Fibroblast of skin of left quadriceps (primary cell): Measurements from ENCODE around the gene SMOC1.

Source experiments
- DNase-seq, 2 experiments: peaks; one replicate each; pipeline ENCODE4 v3.0.0-alpha.2; 2013; ENCODE audit warnings: low read depth in 2 of 2

SMOC1 gene

DNA sequence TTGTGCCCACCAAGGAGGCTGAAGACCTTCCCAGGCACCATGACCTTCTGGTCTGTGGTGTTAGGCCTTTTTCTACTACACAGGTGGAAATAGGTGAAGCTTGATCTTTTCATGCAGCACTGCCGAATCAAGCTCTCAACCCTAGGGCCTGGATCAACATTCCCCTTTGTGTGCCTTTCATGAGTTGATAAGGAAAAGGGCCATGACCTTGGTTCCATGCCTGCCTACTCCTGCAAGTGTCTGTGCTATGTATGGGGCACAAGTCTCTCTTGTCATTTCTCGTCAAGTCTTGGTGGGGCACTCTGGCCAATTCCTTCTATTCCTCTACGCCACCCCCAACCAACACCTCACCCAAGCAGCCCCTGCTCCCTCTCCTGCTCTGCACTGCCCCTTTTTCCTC lies 155.0 kb downstream of the SMOC1 start:
- DNase-seq: no peak

DNA sequence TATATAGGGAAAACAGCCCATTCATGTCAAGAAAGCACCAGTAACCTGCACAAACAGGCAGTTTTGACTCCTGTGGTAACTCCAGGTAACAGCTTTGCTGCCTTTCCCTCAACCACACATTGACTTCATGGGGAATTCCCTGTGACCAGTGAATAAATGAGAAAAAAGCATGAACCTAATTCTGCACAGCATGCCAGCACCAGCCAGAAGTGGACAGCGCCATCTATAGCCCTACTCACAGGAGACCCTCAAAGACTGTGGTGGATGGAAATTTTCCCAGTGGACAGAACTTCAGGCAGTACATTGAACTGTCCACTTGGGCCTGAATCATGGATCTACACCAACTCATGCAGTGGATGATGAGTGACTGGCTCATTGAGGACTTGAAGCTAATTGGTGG lies 157.4 kb downstream of the SMOC1 start:
- no peak for DNase-seq

DNA sequence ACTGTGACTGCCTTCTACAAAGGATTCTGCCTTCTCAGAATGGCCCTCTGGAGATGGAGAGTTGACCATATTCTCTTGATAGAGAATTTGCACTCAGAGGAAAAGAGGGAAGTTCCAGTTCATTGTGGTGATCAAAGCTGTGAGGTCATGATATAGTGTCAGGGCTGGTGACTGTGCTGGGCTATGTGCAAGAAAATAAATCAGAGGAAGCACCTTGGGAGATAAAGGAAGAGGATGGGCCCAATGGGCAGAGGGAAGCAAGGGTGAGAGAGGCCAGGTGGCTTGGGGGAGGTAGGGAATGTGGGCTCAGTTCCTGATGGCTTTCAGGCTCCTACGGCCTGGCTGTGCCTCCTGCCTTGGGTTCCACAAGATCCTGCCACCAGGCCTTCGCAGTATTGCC lies 163.8 kb downstream of the SMOC1 start:
- no peak for DNase-seq

DNA sequence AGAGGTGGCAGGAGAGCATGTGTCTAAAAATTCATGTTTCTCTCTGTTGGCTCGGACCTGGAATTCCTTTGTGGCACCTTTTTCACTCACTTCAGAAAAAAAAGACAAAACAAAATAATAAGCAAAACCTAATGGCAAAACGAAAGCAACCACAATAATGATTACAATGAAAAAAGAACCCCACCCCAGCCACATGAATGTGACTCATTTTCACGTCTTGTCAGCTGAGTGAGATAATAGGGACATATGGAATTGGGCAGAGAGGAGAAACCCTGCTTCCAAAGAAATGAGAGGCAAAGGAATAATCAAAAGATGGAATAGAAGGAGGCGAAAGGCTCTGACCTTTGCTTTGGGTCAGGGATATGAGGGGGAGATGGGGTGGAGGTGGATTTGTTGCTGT lies 166.1 kb downstream of the SMOC1 start:
- no peak for DNase-seq

DNA sequence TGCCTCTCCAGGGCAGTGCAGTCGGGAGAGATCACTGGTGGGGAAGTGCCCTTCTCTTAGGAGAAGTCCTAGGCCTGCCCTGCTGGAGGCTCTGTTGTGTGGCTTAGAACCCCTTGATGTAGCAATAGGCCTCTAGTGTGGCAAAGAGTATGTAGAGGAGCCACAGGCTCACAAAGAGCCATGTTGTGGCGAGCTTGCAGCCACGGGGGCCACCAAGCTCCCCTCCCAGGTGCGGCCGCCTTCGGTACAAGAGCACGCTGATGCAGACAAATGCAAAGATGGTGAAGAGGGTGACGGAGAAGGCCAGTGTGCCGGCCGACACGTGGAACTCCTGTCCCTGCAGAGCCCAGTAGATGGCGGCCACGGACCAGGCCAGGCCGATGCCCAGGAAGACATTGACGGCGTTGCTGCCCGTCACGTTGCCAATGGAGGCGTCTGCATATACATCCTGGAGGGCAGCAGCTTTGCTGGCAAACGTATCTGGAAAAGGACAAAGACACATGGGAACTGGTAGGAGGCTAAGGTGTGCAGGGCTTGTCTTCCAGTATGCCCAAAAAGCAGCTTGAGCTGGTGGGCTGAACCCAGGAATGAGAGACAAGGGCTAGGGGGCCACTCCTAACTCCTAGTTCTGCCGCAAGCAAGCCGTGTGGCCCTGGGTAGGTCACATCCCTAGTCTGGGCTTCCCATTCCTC lies 166.8 kb downstream of the SMOC1 start:
- DNase-seq: peak in 1 of 2 experiments; percentile 4

DNA sequence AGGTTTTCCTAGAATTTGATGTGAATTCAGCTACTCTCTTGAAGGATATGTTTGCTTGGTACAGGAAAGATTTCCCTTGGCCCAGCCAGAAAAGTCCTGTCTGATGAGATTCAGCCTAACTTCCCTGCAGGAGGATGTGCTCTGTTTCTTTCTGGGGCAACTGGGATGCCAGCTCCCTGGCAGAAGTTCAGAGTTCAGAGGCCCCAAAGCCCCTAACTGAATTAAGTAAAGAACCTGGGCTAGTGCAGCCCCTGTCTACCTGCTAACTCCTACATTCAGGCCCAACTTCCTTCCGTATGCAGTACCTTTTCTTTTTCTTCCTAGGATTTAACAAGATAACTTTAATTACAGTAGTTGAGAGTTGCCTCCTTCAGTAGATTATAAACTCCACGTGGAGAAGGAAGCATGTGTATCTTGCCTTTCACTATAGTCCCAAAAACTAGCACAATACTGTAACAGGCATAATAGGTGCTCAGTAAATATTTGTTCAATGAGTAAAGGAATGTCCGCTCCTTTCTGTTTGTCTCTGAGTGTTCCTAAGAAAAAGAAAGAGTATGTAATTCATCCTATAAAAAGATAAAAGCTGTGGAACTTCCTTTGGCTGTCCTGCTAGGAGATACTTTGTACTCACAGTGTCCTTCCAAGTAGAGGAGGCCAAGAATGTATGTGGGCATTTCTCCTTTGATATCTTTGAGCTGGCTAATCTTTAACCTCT lies 168.5 kb downstream of the SMOC1 start:
- no peak for DNase-seq

DNA sequence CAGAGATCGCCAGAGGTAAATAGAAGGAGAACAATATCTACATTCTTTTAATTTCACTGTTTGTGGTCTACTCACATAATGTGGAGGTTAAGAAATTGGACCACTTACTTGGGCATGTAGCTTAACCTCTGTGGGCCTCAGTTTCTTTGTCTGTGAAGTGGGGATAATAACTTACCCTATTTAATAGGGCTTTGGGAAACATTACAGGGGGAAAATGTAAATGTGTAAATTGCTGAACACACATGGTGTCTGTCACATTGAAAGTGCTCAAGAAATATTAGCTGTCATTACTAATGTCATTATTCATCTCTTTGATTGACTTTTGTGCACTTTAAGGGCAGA lies 169.1 kb downstream of the SMOC1 start:
- DNase-seq: no peak

DNA sequence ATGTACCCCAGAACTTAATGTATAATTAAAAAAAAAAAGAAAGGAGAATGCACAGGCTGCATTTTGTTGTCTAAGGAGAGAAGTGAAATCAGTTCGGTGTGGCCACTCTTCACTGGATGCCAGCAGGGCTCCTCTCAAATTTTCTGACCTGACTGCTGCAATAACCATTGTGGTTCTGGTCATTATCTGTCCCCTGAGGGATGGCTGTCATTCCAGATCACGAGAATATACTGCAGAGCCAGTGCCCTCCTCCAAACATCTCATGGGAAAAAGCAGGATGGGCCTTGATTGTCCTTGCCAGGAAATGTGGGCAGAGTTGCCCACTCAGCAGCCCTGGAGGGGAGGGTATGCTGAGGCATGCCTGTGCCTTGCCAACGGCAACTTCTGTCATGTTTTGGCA lies 170.4 kb downstream of the SMOC1 start:
- DNase-seq: no peak

DNA sequence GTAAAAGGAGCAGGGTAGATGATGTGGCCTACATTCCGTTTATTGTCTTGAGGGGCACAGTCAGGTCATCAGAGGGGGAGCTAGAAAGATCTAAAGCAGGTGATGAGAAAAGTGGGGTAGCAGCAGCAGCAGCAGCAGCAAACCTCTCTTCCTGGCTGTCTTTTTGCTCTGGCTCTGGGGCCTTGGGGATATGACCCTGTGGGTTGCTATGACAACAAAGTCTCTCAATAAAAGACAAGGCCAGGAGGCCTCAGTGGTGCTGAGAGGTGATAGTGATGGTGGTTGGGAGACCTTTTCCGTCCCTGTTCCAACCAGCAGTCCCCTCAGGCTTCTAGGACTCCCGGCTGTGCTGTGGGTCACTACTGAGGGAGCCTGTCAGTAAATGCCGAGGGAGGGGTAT lies 170.9 kb downstream of the SMOC1 start:
- DNase-seq: no peak

DNA sequence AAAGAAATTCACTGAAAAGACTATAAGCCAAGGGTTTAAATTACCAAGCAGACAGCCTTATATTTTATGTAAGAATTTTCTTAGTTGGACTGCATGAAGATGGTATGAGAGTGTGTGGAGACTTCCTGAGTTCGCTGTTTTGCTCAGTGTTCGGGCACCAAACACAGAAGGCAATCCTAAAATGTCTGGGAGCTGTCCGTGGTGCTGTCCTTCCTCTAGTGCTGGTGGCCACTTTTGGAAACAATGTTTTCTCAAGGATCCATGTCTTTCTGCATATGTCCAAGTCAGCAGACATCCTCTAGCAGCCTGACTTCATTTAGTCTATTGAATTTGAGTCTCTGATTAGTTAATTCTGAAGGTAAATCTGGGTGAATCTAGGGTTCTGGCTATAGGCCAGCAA lies 173.8 kb downstream of the SMOC1 start:
- no peak for DNase-seq

DNA sequence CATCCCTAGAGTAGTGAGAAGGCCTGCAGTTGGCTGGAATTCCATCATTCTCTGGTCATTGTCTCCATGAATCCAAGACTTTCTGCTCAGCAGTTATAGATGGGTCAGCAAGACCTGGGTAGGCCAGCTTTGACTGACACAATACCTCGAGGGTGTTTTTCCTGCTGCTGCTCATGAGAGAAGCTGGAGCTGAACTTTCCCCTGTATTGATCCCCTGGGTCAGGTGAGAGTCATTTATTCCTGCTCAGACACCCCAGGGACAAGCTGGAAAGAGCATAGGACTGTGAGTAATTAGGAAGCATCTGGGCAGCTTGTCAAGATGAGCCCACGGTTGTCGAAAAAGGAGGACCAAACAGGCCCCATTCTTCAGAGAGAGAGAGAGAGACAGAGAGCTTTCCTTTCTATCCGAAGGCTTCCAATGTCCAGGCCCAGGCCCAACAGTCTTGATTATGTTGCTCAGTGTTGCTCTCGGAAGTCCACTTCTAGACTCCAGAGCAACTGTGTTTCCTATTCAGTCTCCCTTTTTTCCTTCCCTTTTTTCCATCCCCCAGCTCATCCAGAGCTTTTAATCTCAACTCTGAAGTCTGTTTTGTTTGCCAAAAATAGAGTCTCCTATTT lies 178.4 kb downstream of the SMOC1 start:
- no peak for DNase-seq

DNA sequence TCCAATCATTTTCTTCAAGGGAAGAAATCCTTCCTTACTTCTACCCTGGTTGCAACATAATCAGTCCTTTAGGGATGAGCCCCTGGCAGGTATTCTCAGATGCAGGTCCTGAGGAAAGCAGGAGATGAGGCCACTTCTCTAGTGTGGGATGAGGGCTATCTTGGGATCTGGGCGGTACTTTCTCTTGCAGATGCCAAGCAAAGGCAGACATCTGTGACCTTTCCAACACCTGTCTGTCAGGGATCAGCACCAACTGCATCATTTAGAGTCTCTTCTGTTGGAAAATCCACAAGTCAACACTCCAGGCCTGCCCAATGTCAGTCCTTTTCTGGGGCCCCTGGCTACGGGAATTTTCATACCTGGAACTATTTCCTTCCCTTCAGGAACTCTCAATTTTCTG lies 180.3 kb downstream of the SMOC1 start:
- DNase-seq: no peak

DNA sequence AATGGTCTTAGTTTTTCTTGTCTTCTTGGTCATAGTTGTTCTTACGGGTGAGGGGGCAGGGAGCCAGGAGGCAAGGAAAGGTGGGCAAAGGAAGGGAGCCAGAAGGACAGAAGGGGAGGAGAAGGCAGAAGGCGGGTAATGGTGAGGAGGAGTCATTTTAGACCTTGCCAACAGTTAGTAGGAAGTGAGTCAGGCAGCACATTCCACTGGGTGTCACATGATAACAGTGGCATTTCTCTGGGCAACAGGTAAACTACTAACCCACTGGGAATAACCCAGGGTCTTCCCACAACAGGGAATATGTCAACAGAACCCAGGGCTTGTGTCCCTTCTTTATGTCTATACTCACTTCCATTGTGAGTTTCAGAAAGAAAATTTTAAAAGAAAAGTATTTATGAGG lies 181.9 kb downstream of the SMOC1 start:
- DNase-seq: no peak

DNA sequence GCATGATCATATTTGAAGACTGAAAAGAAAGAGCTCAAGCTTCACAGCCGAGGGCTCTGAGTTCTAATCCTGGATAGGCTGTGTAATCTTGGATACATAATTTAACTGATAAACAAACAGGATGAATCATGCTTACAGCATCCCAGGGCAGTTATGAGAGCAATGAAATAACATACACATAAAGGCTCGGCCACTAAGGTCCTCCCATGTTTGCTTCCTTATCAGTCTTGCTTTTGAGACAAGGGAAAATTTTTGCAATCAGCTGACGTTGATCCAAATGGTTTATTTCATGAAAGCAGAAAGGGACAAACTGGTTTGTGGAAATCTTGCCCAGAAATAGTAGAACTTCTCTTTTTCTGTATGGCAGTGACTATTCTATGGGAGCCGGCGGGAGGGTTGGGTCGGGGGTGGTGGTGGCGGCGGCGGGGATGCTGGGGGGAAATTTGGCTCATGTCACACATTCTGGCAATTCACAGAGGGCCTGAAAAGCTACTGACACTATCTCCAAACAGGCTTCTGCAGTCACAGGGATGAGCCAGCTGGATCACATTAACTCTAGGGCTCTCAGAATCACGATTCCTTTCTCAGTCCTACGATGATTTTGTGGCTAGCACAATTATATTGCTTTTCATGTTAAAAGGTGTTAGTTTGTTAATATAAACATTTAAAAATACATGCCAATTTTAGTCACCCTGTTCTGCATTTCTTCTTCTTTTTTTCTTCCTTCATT lies 185.1 kb downstream of the SMOC1 start:
- DNase-seq: no peak

DNA sequence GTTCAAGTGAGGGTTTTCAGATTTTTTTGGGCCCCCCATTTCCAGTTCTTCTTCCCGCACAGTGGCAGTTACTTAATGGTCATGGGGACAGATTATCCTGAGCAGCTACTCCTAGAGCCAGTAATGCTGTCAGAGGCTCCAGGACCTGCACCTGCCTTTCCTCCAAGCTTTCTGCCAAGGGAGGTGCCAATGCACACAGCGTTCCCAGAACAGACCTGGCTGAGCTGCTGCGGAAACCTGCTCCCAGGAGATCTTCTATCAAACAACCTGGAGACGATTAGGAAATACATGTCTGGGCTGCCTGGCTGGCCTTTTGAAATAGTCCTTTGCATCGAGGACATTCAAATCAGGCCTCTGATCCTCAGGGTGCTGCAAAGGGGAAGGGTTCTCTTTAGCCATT lies 188.6 kb downstream of the SMOC1 start:
- no peak for DNase-seq

DNA sequence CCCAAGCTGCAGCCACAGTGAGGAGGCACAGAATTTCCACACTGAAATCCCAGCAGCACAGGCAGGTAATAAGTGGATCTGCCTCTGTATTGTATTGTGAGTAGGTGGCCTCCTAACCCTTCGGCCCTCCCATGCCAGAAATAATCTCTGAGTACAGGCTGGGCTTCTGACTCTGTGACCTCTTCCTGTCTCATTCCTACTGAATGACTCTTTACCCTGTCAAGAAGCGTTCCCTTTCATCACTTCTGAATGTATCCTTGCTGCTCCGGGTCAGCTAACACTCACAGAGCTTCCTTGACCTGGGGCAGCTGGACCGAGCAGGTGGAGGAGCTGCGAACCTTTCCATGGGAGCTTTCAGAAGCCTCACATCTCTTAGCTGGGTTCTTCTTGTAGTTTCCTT lies 190.0 kb downstream of the SMOC1 start:
- DNase-seq: no peak

DNA sequence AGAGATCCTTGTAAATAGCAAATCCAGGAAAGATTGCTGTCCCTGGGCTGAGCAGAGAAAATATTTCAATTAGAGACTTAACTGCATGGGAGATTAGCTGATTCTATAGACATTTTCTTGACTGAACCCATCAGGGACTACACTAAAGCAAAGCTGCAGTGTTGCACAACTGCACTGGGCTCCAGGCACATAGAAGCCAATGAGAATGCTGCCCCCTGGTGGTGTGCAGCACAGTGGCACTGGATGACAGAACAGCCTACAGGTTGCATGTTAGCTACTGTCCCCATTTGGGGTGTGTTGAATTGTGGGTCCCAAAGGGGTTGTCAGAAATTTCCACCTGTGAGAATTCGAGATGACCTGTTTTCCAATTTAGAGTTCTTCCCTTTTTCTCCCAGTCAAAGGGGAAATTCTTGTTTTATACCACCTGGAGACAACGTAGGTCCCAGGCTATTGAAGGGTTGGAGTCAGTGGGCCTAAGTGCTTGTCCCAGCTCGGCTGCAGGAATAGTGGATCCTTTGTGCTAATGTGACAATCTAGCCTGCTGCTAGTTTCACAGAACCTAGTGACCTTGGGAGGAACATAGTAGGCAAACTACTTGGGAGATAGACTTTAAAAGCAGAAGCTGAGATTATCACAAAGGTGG lies 194.8 kb downstream of the SMOC1 start:
- DNase-seq: peak in 1 of 2 experiments; percentile 9

DNA sequence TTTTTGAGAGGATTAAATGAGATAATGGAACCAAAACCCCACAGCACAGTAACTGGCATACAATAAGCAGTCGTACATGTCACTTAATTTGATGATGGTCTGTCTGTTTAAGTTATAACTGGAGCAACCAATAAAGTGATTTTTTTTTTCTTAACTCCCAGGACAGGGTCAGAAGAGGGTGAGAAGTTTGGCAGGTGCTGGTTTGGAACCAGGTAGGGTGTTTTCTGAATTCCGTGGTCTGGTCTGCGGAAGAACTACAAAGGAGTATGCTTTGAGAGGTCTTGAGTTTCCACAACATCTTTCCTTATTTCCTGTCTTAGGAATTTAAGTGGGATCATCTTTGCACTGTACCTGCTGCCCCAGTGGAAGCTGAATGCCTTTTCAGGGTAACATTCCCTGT lies 197.8 kb downstream of the SMOC1 start:
- no peak for DNase-seq

DNA sequence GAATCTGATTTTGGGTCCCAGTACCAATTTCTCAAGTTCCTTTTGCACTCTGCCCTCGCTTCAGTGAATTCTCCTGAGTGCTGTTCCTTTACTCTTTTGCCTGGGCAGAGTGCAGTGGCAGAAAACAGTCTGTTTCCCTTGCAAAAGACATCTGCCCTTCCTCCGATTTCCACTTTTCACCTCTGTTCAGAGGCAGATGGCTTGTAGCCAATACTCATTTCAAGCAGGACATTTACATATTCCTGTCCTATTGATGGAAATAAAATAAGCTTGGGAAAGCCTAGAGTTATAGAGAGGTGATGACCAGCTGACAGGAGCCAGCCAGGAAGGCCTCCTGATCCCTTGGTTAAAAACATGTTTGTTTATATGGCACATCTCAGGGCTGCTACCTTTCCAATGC lies 198.5 kb downstream of the SMOC1 start:
- DNase-seq: no peak

DNA sequence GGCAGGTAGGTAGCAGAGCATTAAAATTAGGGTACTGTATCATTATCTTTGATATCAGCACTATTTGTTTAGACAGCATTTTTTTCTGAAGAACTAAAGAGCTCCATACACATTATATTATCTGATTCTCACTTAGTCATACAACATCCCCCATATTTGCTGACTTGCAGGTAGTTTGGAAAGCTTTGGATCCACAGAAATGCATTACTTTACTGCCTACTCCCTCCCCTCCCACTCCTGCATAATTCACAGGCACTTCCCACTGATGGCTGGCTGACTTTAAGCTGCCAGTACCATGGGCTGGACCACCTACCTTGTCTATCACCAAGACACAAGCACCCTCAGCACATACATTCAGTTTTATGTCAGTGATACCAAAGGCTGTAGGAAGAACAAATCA lies 199.1 kb downstream of the SMOC1 start:
- no peak for DNase-seq

DNA sequence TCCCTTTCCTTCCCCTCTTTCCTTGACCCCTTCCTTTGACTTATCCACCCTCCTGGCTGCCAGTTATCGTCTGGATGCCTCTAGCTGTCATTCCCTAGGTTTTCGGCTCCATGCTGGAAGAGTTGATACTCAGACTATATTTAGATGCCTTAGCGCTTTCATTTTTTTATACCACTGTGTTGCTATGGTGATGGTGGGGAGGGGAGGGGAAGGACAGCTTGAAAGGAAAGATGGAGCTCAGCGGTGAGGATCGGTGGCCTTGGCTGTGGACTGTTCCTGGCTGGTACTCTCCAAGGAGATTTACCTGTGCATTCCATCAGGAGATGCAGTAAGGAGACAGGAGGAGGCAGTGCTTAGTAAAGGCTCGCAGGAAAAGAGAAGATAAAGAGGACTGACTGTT lies 200.9 kb downstream of the SMOC1 start:
- DNase-seq: no peak
